Uterus (tissue), 2 donors: ENCODE data around the gene HERC4.

Experiments used
- CTCF ChIP-seq, 4 experiments: fragments of 200-600 bp in 2 of 4; fragments of 450-650 bp in 2 of 4; sonication (generic) in 2 of 4; IDR thresholded peaks; one replicate each; pipeline ENCODE4 v1.5.1; 2016 to 2019; ENCODE audit warnings: antibody characterized with exemption in 4 of 4, mild to moderate bottlenecking in 2 of 4, moderate library complexity in 1 of 4
- POLR2A ChIP-seq, 2 donors: fragments of 450-650 bp; IDR thresholded peaks; one replicate each; pipeline ENCODE4 v1.6.1; 2016; ENCODE audit warnings: antibody characterized with exemption in 2 of 2, mild to moderate bottlenecking in 1 of 2, moderate library complexity in 1 of 2

GRCh38 chr10:68112837-68113236, 37.8 kb upstream of the HERC4 start:
- TF ChIP-seq POLR2A (IDR thresholded peaks at IDR 0.05) (no peak), CTCF (IDR thresholded peaks at IDR 0.05) (no peak)
